K562 (cell line): Measurements from ENCODE around the gene C22orf31. TPM values are rescaled to one million over a fixed set of nuclear protein-coding genes. Genes with fewer than 3 reads are reported as not detected.

Source experiments
- ATAC-seq: fragments of 200-7000 bp; cut with Tn5 transposase; 3 replicates; pipeline ENCODE4 v1.9.1; 2020; ENCODE audit warnings: moderate library complexity
- BruUV-seq: library from RNA; stranded (reverse); fragments of 400-500 nt; replicated peaks from 2 replicates; lab custom pipeline; 2021; lab: Mats Ljungman, UMichigan
- CTCF ChIA-PET: fragments of 300-600 bp; formaldehyde crosslinking; extraction: SDS; loops from one replicate; lab custom pipeline; 2021; ENCODE audit warnings: low intra/inter-chr PET ratio; lab: Yijun Ruan, JAX
- POLR2A ChIA-PET: fragments of 300-600, 350-650 bp; sonication (Branson Sonifier 250); formaldehyde crosslinking; extraction: SDS; loops from one replicate; lab custom pipeline; 2021; ENCODE audit warnings: antibody characterized with exemption, inconsistent platforms; lab: Yijun Ruan, JAX
- DNase-seq, 4 experiments: peaks; one replicate each; pipeline versions ENCODE4 v3.0.0 to v3.0.0-alpha.2; 2011 to 2018; ENCODE audit warnings: low spot score in 3 of 4, mixed read lengths in 3 of 4; ENCODE audit errors: extremely low read depth in 1 of 4
- FAIRE-seq: peaks from 2 replicates; lab custom pipeline; 2011; peaks lifted over from hg19 to GRCh38; lab: Jason Lieb, UNC
- H2AFZ ChIP-seq: 2 replicates; pipeline ENCODE4 v1.6.0; 2011; ENCODE audit warnings: low read depth, low read length, control low read depth, inconsistent platforms
- H3K27ac ChIP-seq: fragments of 200-600 bp; 3 replicates; pipeline ENCODE4 v1.8.0; 2011; ENCODE audit warnings: low read depth, mild to moderate bottlenecking, control low read depth, inconsistent platforms, low read length, moderate library complexity, mixed read lengths; ENCODE audit errors: extremely low read depth
- H3K27me3 ChIP-seq, 2 experiments: fragments of 300-600 bp in 1 of 2; 2 replicates in 1 of 2; 3 replicates in 1 of 2; pipeline versions ENCODE4 v1.6.0 to v1.8.0; 2011; ENCODE audit warnings: inconsistent platforms in 2 of 2, low read length in 2 of 2, mild to moderate bottlenecking in 1 of 2, mixed read lengths in 1 of 2, moderate library complexity in 1 of 2; ENCODE audit not compliant: control insufficient read depth in 2 of 2, insufficient read depth in 2 of 2
- H3K36me3 ChIP-seq: fragments of 300-600 bp; 3 replicates; pipeline ENCODE4 v1.8.0; 2011; ENCODE audit warnings: mild to moderate bottlenecking, low read length, inconsistent platforms; ENCODE audit not compliant: control insufficient read depth, insufficient read depth
- H3K4me1 ChIP-seq, 2 experiments: fragments of 200-600 bp in 1 of 2; replicated peaks in 1 of 2; 2 replicates in 1 of 2; 3 replicates in 1 of 2; pipeline versions ENCODE4 v1.5.1 to v1.8.0; 2011; ENCODE audit warnings: inconsistent platforms in 2 of 2, low read length in 2 of 2, mild to moderate bottlenecking in 1 of 2, mixed read lengths in 1 of 2, moderate library complexity in 1 of 2; ENCODE audit not compliant: control insufficient read depth in 2 of 2, insufficient read depth in 2 of 2
- H3K4me2 ChIP-seq: 2 replicates; pipeline ENCODE4 v1.6.1; 2011; ENCODE audit warnings: low read length, control low read depth, inconsistent platforms, mixed read lengths; ENCODE audit not compliant: insufficient read depth
- H3K4me3 ChIP-seq: fragments of 200-600 bp; sonication (generic), shearing (Covaris generic); 2 replicates; pipeline ENCODE4 v1.5.1; 2016; ENCODE audit warnings: control low read depth, inconsistent platforms
- H3K79me2 ChIP-seq: fragments of 200-600 bp; 3 replicates; pipeline ENCODE4 v1.8.0; 2011; ENCODE audit warnings: low read length, inconsistent platforms; ENCODE audit not compliant: control insufficient read depth, insufficient read depth
- H3K9ac ChIP-seq, 2 experiments: 2 replicates each; pipeline versions ENCODE4 v1.6.0 to v1.6.1; 2011; ENCODE audit warnings: low read depth in 2 of 2, low read length in 2 of 2, control low read depth in 1 of 2, inconsistent platforms in 1 of 2, mild to moderate bottlenecking in 1 of 2, mixed read lengths in 1 of 2; ENCODE audit not compliant: insufficient read depth in 1 of 2
- H3K9me1 ChIP-seq: one replicate; pipeline ENCODE4 v1.6.0; 2011; ENCODE audit warnings: inconsistent platforms, mild to moderate bottlenecking, low read length, moderate library complexity; ENCODE audit not compliant: control insufficient read depth, insufficient read depth
- H3K9me3 ChIP-seq: replicated peaks from 2 replicates; pipeline ENCODE4 v1.5.1; 2011; ENCODE audit warnings: low read depth, low read length, inconsistent platforms; ENCODE audit not compliant: control insufficient read depth, insufficient read depth
- H4K20me1 ChIP-seq: replicated peaks from 2 replicates; pipeline ENCODE4 v1.6.1; 2011; ENCODE audit warnings: low read length, inconsistent platforms, mixed read lengths; ENCODE audit not compliant: control insufficient read depth, insufficient read depth
- E4F1 ChIP-seq: fragments of 250-450 bp; sonication (Bioruptor Pico); IDR thresholded peaks from 2 replicates; pipeline ENCODE4 v1.5.0; 2021; ENCODE audit warnings: mild to moderate bottlenecking, borderline replicate concordance
- ERF ChIP-seq: fragments of 450-650 bp; formaldehyde crosslinking; IDR thresholded peaks from 2 replicates; pipeline ENCODE4 v1.4.0; 2020; ENCODE audit warnings: mild to moderate bottlenecking, mixed read lengths
- GATA2 ChIP-seq: sonication (generic); formaldehyde crosslinking; IDR thresholded peaks from 2 replicates; pipeline ENCODE4 v1.4.0; 2020; ENCODE audit warnings: mild to moderate bottlenecking, missing genetic modification reagents
- GTF2B ChIP-seq: IDR thresholded peaks from 2 replicates; pipeline ENCODE4 v1.6.1; 2011; ENCODE audit not compliant: insufficient read length; ENCODE audit errors: extremely low read depth
- NFYB ChIP-seq: IDR thresholded peaks from 2 replicates; pipeline ENCODE4 v1.6.1; 2011; ENCODE audit warnings: mild to moderate bottlenecking, moderate library complexity; ENCODE audit not compliant: insufficient read length; ENCODE audit errors: extremely low read depth
- NKRF ChIP-seq: fragments of 450-650 bp; IDR thresholded peaks from 2 replicates; pipeline ENCODE4 v1.6.1; 2016; ENCODE audit warnings: borderline replicate concordance
- PBX2 ChIP-seq, 2 experiments: IDR thresholded peaks in 1 of 2; conservative IDR thresholded peaks in 1 of 2; 2 replicates each; pipeline ENCODE4 v1.6.1; 2016; ENCODE audit warnings: low read depth in 2 of 2, mild to moderate bottlenecking in 1 of 2, missing compliant biosample characterization in 1 of 2, missing genetic modification characterization in 1 of 2, moderate library complexity in 1 of 2
- RFX7 ChIP-seq: fragments of 250-450 bp; sonication (Bioruptor Pico); IDR thresholded peaks from 2 replicates; pipeline ENCODE4 v1.5.1; 2021; ENCODE audit warnings: mild to moderate bottlenecking
- SIN3A ChIP-seq, 2 experiments: fragments of 150-350 bp in 1 of 2; IDR thresholded peaks; 2 replicates each; pipeline ENCODE4 v1.6.1; 2011 to 2016; ENCODE audit warnings: borderline replicate concordance in 2 of 2, low read depth in 2 of 2, low read length in 2 of 2, mild to moderate bottlenecking in 2 of 2, moderate library complexity in 2 of 2; ENCODE audit not compliant: control insufficient read depth in 1 of 2
- WGBS: fragments of 100-300 bp; shearing (Covaris generic); methylation state at CpG from one replicate; pipeline ENCODE4 v1.1.6; 2016; ENCODE audit warnings: low coverage, mixed read lengths; ENCODE audit not compliant: insufficient coverage; ENCODE audit errors: missing lambda C conversion rate; 5-methylcytosine and 5-hydroxymethylcytosine counted together
- in situ Hi-C: fragments of 300-500 bp; cut with MboI; formaldehyde crosslinking; loops from 4 replicates; pipeline ENCODE4 v1.15.0; 2018; ENCODE audit warnings: inconsistent platforms, mixed read lengths
- intact Hi-C: fragments of 100-400 bp; cut with micrococcal nuclease; formaldehyde crosslinking; loops from 2 replicates; pipeline ENCODE4 v1.14.2; 2022
- polyA plus RNA-seq, 8 experiments: library from polyadenylated mRNA; depleted of rRNA in 4 of 8; stranded (reverse) in 5 of 8; unstranded in 3 of 8; fragments of >200 nt; fragmentation: Nextera tagmentation in 2 of 8; fragmentation: Illumina TruSeq in 1 of 8; extraction: Ambion mirVana in 2 of 8; extraction: Trizol in 1 of 8; gene quantifications; 2 replicates each; pipeline versions ENCODE4 v1.2.1 to v1.2.3, GENCODE V29; 2011 to 2014; ENCODE audit warnings: inconsistent platforms in 1 of 8, missing spikeins in 1 of 8
- total RNA-seq, 7 experiments: library from RNA; depleted of rRNA in 6 of 7; stranded (reverse); fragments of >200 nt in 6 of 7; fragmentation: Illumina TruSeq in 2 of 7; extraction: Trizol in 2 of 7; gene quantifications; 2 replicates each; pipeline versions ENCODE4 v1.2.1 to v1.2.3, GENCODE V29; 2011 to 2021; ENCODE audit warnings: low replicate concordance in 1 of 7

The C22orf31 gene
- total and polyA plus RNA-seq, 9 of the 15 experiments (the other 6 are each of a cell fraction or from before 2014, with no cell fraction given), result not detected

- TF ChIP-seq PBX2 (CRISPR knock-in tag; IDR thresholded peaks at IDR 0.05; ENCODE audit: low read depth) (no peak), PBX2 (tag; conservative IDR thresholded peaks at IDR 0.05; ENCODE audit: low read depth) (no peak), ERF (no peak), GATA2 (CRISPR knock-in tag) (no peak), GTF2B (no peak), SIN3A (IDR thresholded peaks at IDR 0.05; ENCODE audit: borderline replicate concordance in 2 of 2, control insufficient read depth in 1 of 2, low read depth in 2 of 2, low read length in 2 of 2) (no peak)
Measured at GRCh38 chr22:29070490-29070889, 8.9 kb upstream of the C22orf31 start (continued).

- Histone ChIP-seq H3K79me2 (no peaks in the 10 kb centered on the region), H3K27ac (no peak overlapping the region), H2AFZ (no peak overlapping the region; the same call in 1 of the 2 replicates), H3K4me2 (no peak overlapping the region), H3K9me3 (no peaks in the 10 kb centered on the region), H3K36me3 (no peaks in the 10 kb centered on the region), H3K9ac (no peak overlapping the region; a peak in 1 of 4 replicates), H3K4me3 (no peak overlapping the region), H3K4me1 (peaks cover 4 to 34% of the 10 kb centered on the region in 2 experiments; a peak in 4 of 5 replicates), H3K27me3 (no peaks in the 10 kb centered on the region; a peak in 1 of 5 replicates), H3K9me1 (no peaks in the 10 kb centered on the region), H4K20me1 (no peaks in the 10 kb centered on the region)
- ATAC-seq (no peak), DNase-seq (no peak), FAIRE-seq (no peak)
- ChIA-PET POLR2A (interaction anchor here (0.6 to 0.9 kb wide), 3 partner anchors 14 to 188 kb away, joined by 3 to 4 read pairs (median 3); no protein-coding TSS in a partner anchor), CTCF (no interaction called here)
- intact Hi-C loops (loop anchor here (10.0 kb wide), 1 partner anchor 85 kb away; no protein-coding TSS in a partner anchor), in situ Hi-C loops (no loop called here)
- WGBS, result 25% methylated on average over 4 of the region's 4 CpGs
- no TSS peak for BruUV-seq
- TF ChIP-seq E4F1 (CRISPR knock-in tag) (no peak), NFYB (no peak), NKRF (no peak), RFX7 (CRISPR knock-in tag) (no peak)
Measured at GRCh38 chr22:29069463-29069862, 7.8 kb upstream of the C22orf31 start.
